Gastroesophageal sphincter (tissue), 3 donors: ENCODE data around the gene PAM.

Experiments
- CTCF ChIP-seq, 4 experiments: fragments of 200-600 bp in 2 of 4; fragments of 450-650 bp in 2 of 4; sonication (generic) in 1 of 4; IDR thresholded peaks; one replicate each; pipeline ENCODE4 v1.5.1; 2017 to 2019; ENCODE audit warnings: antibody characterized with exemption in 4 of 4, mild to moderate bottlenecking in 2 of 4, moderate library complexity in 2 of 4
- EP300 ChIP-seq: sonication (generic); formaldehyde crosslinking; IDR thresholded peaks from one replicate; pipeline ENCODE4 v1.6.1; 2017; ENCODE audit warnings: antibody characterized with exemption, mild to moderate bottlenecking
- POLR2A ChIP-seq, 2 donors: fragments of 450-650 bp; IDR thresholded peaks; one replicate each; pipeline ENCODE4 v1.6.1; 2017; ENCODE audit warnings: antibody characterized with exemption in 2 of 2, mild to moderate bottlenecking in 2 of 2, moderate library complexity in 1 of 2
- POLR2AphosphoS5 ChIP-seq: sonication (generic); formaldehyde crosslinking; IDR thresholded peaks from one replicate; pipeline ENCODE4 v1.6.1; 2017; ENCODE audit warnings: antibody characterized with exemption

- TF ChIP-seq CTCF (IDR thresholded peaks at IDR 0.05) (no peak), POLR2A (IDR thresholded peaks at IDR 0.05) (no peak), EP300 (no peak), POLR2AphosphoS5 (no peak)
These were observed 114.1 kb downstream of the PAM start for GRCh38 chr5:102869230-102869629.
